GF-D8 (cell line): Measurements from ENCODE around the gene NHEJ1.
A peak's percentile ranks its signal among the peaks of the same experiment; 100 is the strongest.

Source experiments
- DNase-seq: peaks from one replicate; lab custom pipeline; 2025; lab: John Stamatoyannopoulos, UW

Gene NHEJ1

GRCh38 chr2:219087361-219087760 lies 73.3 kb downstream of the NHEJ1 start:
- DNase-seq: no peak

- peak; percentile 34 for DNase-seq
Measured at GRCh38 chr2:219086196-219086595, 74.4 kb downstream of the NHEJ1 start.

GRCh38 chr2:219084791-219085190 lies 75.8 kb downstream of the NHEJ1 start:
- peak; percentile 23 for DNase-seq

GRCh38 chr2:219082332-219082958 lies 78.2 kb downstream of the NHEJ1 start:
- DNase-seq: no peak

GRCh38 chr2:219081701-219082331 lies 78.8 kb downstream of the NHEJ1 start:
- DNase-seq: peak; percentile 22

- no peak for DNase-seq
Measured at GRCh38 chr2:219081096-219081495, 79.5 kb downstream of the NHEJ1 start.

GRCh38 chr2:219079417-219079816 lies 81.2 kb downstream of the NHEJ1 start:
- DNase-seq: no peak

- no peak for DNase-seq
Measured at GRCh38 chr2:219078951-219079350, 81.7 kb downstream of the NHEJ1 start.

- DNase-seq: no peak
Measured at GRCh38 chr2:219078126-219078525, 82.5 kb downstream of the NHEJ1 start.

GRCh38 chr2:219076253-219076652 lies 84.4 kb downstream of the NHEJ1 start:
- peak; percentile 79 for DNase-seq

- peak; percentile 50 for DNase-seq
Measured at GRCh38 chr2:219073413-219074129, 87.0 kb downstream of the NHEJ1 start.

- no peak for DNase-seq
Measured at GRCh38 chr2:219072741-219073250, 87.8 kb downstream of the NHEJ1 start.

- no peak for DNase-seq
Measured at GRCh38 chr2:219071131-219071816, 89.3 kb downstream of the NHEJ1 start.

- no peak for DNase-seq
Measured at GRCh38 chr2:219065484-219065883, 95.1 kb downstream of the NHEJ1 start.

- DNase-seq: no peak
Measured at GRCh38 chr2:219062081-219062480, 98.5 kb downstream of the NHEJ1 start.

- DNase-seq: no peak
Measured at GRCh38 chr2:219060821-219061791, 99.5 kb downstream of the NHEJ1 start, which contains the start of gene IHH. IHH (minus strand) TSS chr2:219060921; CDS start chr2:219060467, 454 bp downstream.

GRCh38 chr2:219059725-219060682 lies 100.6 kb downstream of the NHEJ1 start:
- DNase-seq: no peak

GRCh38 chr2:219059375-219059724 lies 101.3 kb downstream of the NHEJ1 start:
- no peak for DNase-seq

GRCh38 chr2:219058541-219059374 lies 101.9 kb downstream of the NHEJ1 start:
- no peak for DNase-seq
